ENCODE results near the gene MAPK8IP3. TPM values are rescaled to one million over a fixed set of nuclear protein-coding genes. Genes with fewer than 3 reads are reported as not detected.
"Not testable (repeated sequence)": the region's sequence is repeated elsewhere in the genome, so short reads cannot be mapped to it uniquely, and the experiment has no call there.

MAPK8IP3 gene
- total and polyA plus RNA-seq, 7 donors: 11.7 to 31.6 (median 22.6) TPM

GRCh38 chr16:1710811-1711507 lies 5.0 kb downstream of the MAPK8IP3 start:
- no peak for TF ChIP-seq CTCF (IDR thresholded peaks at IDR 0.05)
- intact Hi-C loops (cut with DNase I): no loop called here
- Histone ChIP-seq H3K4me3 (no peak overlapping the region), H3K9me3 (no peaks in the 10 kb centered on the region), H3K27ac (no peak overlapping the region), H3K4me1 (peaks cover 31% of the 10 kb centered on the region), H3K27me3 (ENCODE audit: insufficient read depth in 3 of 3, low read length in 2 of 3) (no peaks in the 10 kb centered on the region), H3K36me3 (ENCODE audit: insufficient read depth in 1 of 2, low read depth in 1 of 2) (no peaks in the 10 kb centered on the region)
- ATAC-seq (no peak), DNase-seq (no peak)
- WGBS, 3 donors: 83 to 87% (median 83%) methylated on average over 17 of the region's 17 CpGs

GRCh38 chr16:1712791-1713261 lies 6.8 kb downstream of the MAPK8IP3 start:
- intact Hi-C loops (cut with DNase I): no loop called here
- no peaks in the 10 kb centered on the region for H3K9me3 ChIP-seq
- H3K4me1 ChIP-seq: peaks cover 25% of the 10 kb centered on the region
- no peak overlapping the region for H3K4me3 ChIP-seq
- DNase-seq (no peak), ATAC-seq (no peak)
- no peaks in the 10 kb centered on the region for H3K36me3 ChIP-seq (ENCODE audit: insufficient read depth in 1 of 2, low read depth in 1 of 2)
- WGBS, 3 donors: 71 to 75% (median 75%) methylated on average over 14 of the region's 14 CpGs
- no peak for TF ChIP-seq CTCF (IDR thresholded peaks at IDR 0.05)
- H3K27ac ChIP-seq: no peak overlapping the region
- H3K27me3 ChIP-seq (ENCODE audit: insufficient read depth in 3 of 3, low read length in 2 of 3): no peaks in the 10 kb centered on the region

GRCh38 chr16:1713331-1713730 lies 7.3 kb downstream of the MAPK8IP3 start:
- ATAC-seq: no peak
- Histone ChIP-seq H3K27ac (no peak overlapping the region), H3K4me1 (peaks cover 20% of the 10 kb centered on the region), H3K27me3 (ENCODE audit: insufficient read depth in 3 of 3, low read length in 2 of 3) (no peaks in the 10 kb centered on the region), H3K9me3 (no peaks in the 10 kb centered on the region), H3K4me3 (no peak overlapping the region), H3K36me3 (ENCODE audit: insufficient read depth in 1 of 2, low read depth in 1 of 2) (no peaks in the 10 kb centered on the region)
- DNase-seq: peak in 1 of 2 donors; percentile 12
- no peak for TF ChIP-seq CTCF (IDR thresholded peaks at IDR 0.05)
- intact Hi-C loops (cut with DNase I): no loop called here
- 76 to 83% (median 82%) methylated on average over 7 of the region's 7 CpGs for WGBS, 3 donors

GRCh38 chr16:1713933-1714332 lies 7.9 kb downstream of the MAPK8IP3 start:
- Histone ChIP-seq H3K9me3 (no peaks in the 10 kb centered on the region), H3K36me3 (ENCODE audit: insufficient read depth in 1 of 2, low read depth in 1 of 2) (no peaks in the 10 kb centered on the region), H3K4me1 (peaks cover 14% of the 10 kb centered on the region), H3K4me3 (no peak overlapping the region), H3K27ac (no peak overlapping the region), H3K27me3 (ENCODE audit: insufficient read depth in 3 of 3, low read length in 2 of 3) (no peaks in the 10 kb centered on the region)
- 77 to 81% (median 78%) methylated on average over 14 of the region's 14 CpGs for whole genome bisulfite sequencing, 3 donors
- intact Hi-C loops (cut with DNase I): no loop called here
- DNase-seq: peak in 1 of 2 donors; percentile 48
- no peak for TF ChIP-seq CTCF (IDR thresholded peaks at IDR 0.05)
- ATAC-seq: no peak

- H3K27me3 ChIP-seq (ENCODE audit: insufficient read depth in 3 of 3, low read length in 2 of 3): no peaks in the 10 kb centered on the region
- H3K4me1 ChIP-seq: peaks cover 2% of the 10 kb centered on the region
- no peak overlapping the region for H3K27ac ChIP-seq
- H3K4me3 ChIP-seq: no peak overlapping the region
- H3K9me3 ChIP-seq: no peaks in the 10 kb centered on the region
- 83 to 88% (median 86%) methylated on average over 12 of the region's 12 CpGs for WGBS, 3 donors
- H3K36me3 ChIP-seq (ENCODE audit: insufficient read depth in 1 of 2, low read depth in 1 of 2): no peaks in the 10 kb centered on the region
- DNase-seq (peak in 1 of 2 donors; percentile 12), ATAC-seq (no peak)
- no peak for TF ChIP-seq CTCF (IDR thresholded peaks at IDR 0.05)
- intact Hi-C loops (cut with DNase I): no loop called here
Measured at GRCh38 chr16:1715220-1715619, 9.2 kb downstream of the MAPK8IP3 start.

GRCh38 chr16:1718236-1718635 lies 12.2 kb downstream of the MAPK8IP3 start:
- peaks cover 19% of the 10 kb centered on the region for H3K4me1 ChIP-seq

More at GRCh38 chr16:1718236-1718635, 12.2 kb downstream of the MAPK8IP3 start:
- peak in 1 of 2 donors; percentile 61 for DNase-seq
- H3K4me3 ChIP-seq; H3K9me3 ChIP-seq; H3K27me3 ChIP-seq (ENCODE audit: insufficient read depth in 3 of 3, low read length in 2 of 3); H3K36me3 ChIP-seq (ENCODE audit: insufficient read depth in 1 of 2, low read depth in 1 of 2); intact Hi-C loops (cut with DNase I): not testable (repeated sequence)
- peak; percentile 34 to 72 (median 67) for ATAC-seq
- WGBS, 3 donors: 41 to 50% (median 41%) methylated on average over 10 of the region's 10 CpGs
- peak overlapping the region; percentile 63 for H3K27ac ChIP-seq

All from psoas muscle (tissue), 8 donors.